Pancreas (tissue), 10 donors: Measurements from ENCODE around the gene ZHX3. TPM values are rescaled to one million over a fixed set of nuclear protein-coding genes. Genes with fewer than 3 reads are reported as not detected.

Experiments
- ATAC-seq, 4 donors: fragments of 200-7000 bp; cut with Tn5 transposase; one replicate each; pipeline versions ENCODE4 v1.8.0 to v1.9.1; 2020; ENCODE audit warnings: mild to moderate bottlenecking in 4 of 4, moderate library complexity in 4 of 4
- DNase-seq, 6 donors: peaks; one replicate each; pipeline ENCODE4 v3.0.0-alpha.2; 2020
- FAIRE-seq: peaks from 2 replicates; lab custom pipeline; 2012; peaks lifted over from hg19 to GRCh38; lab: Jason Lieb, UNC
- H3K27ac ChIP-seq, 4 donors: fragments of 200-600 bp; sonication (generic); 1 replicate in 3 of 4; 2 replicates in 1 of 4; pipeline versions ENCODE4 v1.5.0 to v1.8.0; 2020
- H3K27me3 ChIP-seq, 4 donors: fragments of 200-600 bp; one replicate each; pipeline ENCODE4 v1.8.0; 2021
- H3K36me3 ChIP-seq, 3 donors: fragments of 200-600 bp; sonication (generic) in 1 of 3; one replicate each; pipeline versions ENCODE4 v1.5.0 to v1.8.0; 2020 to 2021
- H3K4me1 ChIP-seq, 3 donors: fragments of 200-600 bp; one replicate each; pipeline ENCODE4 v1.8.0; 2021
- H3K4me3 ChIP-seq, 4 donors: fragments of 200-600 bp; sonication (generic) in 2 of 4; one replicate each; pipeline versions ENCODE4 v1.5.0 to v1.8.0; 2020 to 2021
- H3K9me3 ChIP-seq, 4 donors: fragments of 200-600 bp; one replicate each; pipeline ENCODE4 v1.8.0; 2021
- CTCF ChIP-seq, 4 donors: fragments of 200-600 bp; sonication (generic) in 3 of 4; IDR thresholded peaks; one replicate each; pipeline versions ENCODE4 v1.5.0 to v1.8.0; 2021; ENCODE audit warnings: antibody characterized with exemption in 4 of 4
- WGBS, 2 donors: extraction: QIAGEN DNeasy Blood & Tissue Kit; methylation state at CpG; one replicate each; pipeline ENCODE4 v1.1.7; 2013; 5-methylcytosine and 5-hydroxymethylcytosine counted together
- intact Hi-C, 3 donors: fragments of 100-400 bp; cut with DNase I; formaldehyde crosslinking; loops; one replicate each; pipeline versions ENCODE4 v1.11.1 to v1.14.2; 2022
- polyA plus RNA-seq, 2 donors: library from polyadenylated mRNA; stranded (reverse); fragments of 200-250 nt; gene quantifications; one replicate each; pipeline ENCODE4 v1.2.3, GENCODE V29; 2013
- total RNA-seq, 6 donors: library from RNA; stranded (reverse); fragmentation: NEBNext Ultra II Directional in 4 of 6; extraction: Animal tissue kit (Norgen Biotek cat#: 25700) in 4 of 6; gene quantifications; one replicate each; pipeline versions ENCODE4 v1.2.1 to v1.2.4, GENCODE V29; 2021 to 2023
- donor health status: healthy with polysubstance abuse.
- donor health status: DM: no; HTN: no; CAD: no; lungs with moderate emphysema.
- donor health status: DM: no; HTN: no; CAD: no.
- donor health status: control.
- donor health status: control.
- donor health status: Bipolar disorder and iron deficiency.
- donor health status: DM: yes; HTN: yes; CAD: no.
- donor health status: DM: no; HTN: no; CAD: no.
- donor health status: DM: no; HTN: no; CAD: no.
- donor health status: DM: yes; HTN: yes; CAD: no.

The ZHX3 gene
- total and polyA plus RNA-seq, 8 donors = 7.9 to 17.3 (median 13.0) TPM

GRCh38 chr20:41279546-41280225, 37.8 kb downstream of the ZHX3 start:
- DNase-seq = no peak
- intact Hi-C loops = no loop called here
- no peak for TF ChIP-seq CTCF (IDR thresholded peaks at IDR 0.05)
- Histone ChIP-seq H3K4me3 (no peak overlapping the region), H3K27ac (no peak overlapping the region), H3K36me3 (no peaks in the 10 kb centered on the region), H3K9me3 (no peaks in the 10 kb centered on the region), H3K4me1 (peaks cover 0 to 2% (median 2%) of the 10 kb centered on the region in 3 donors), H3K27me3 (no peaks in the 10 kb centered on the region)
- no peak for ATAC-seq
- 63 to 69% methylated on average over 3 of the region's 3 CpGs for WGBS, 2 donors
- FAIRE-seq = no peak

GRCh38 chr20:41278936-41279335, 38.6 kb downstream of the ZHX3 start:
- no peak overlapping the region for H3K27ac ChIP-seq
- intact Hi-C loops = no loop called here
- no peaks in the 10 kb centered on the region for H3K9me3 ChIP-seq
- DNase-seq = no peak
- no peak for ATAC-seq
- FAIRE-seq = no peak
- peaks cover 0 to 9% (median 7%) of the 10 kb centered on the region in 3 donors for H3K4me1 ChIP-seq
- H3K36me3 ChIP-seq = no peaks in the 10 kb centered on the region
- no peak for TF ChIP-seq CTCF (IDR thresholded peaks at IDR 0.05)
- WGBS, 2 donors = 87 to 91% methylated on average over 5 of the region's 5 CpGs
- H3K4me3 ChIP-seq = no peak overlapping the region
- H3K27me3 ChIP-seq = no peaks in the 10 kb centered on the region

- Histone ChIP-seq H3K36me3 (no peaks in the 10 kb centered on the region), H3K4me3 (no peak overlapping the region), H3K9me3 (no peaks in the 10 kb centered on the region), H3K27ac (no peak overlapping the region), H3K4me1 (peaks cover 0 to 11% (median 9%) of the 10 kb centered on the region in 3 donors), H3K27me3 (no peaks in the 10 kb centered on the region)
- intact Hi-C loops = no loop called here
- no peak for DNase-seq
- TF ChIP-seq CTCF (IDR thresholded peaks at IDR 0.05) = no peak
- FAIRE-seq = no peak
- no peak for ATAC-seq
- 74 to 87% methylated on average over 3 of the region's 3 CpGs for WGBS, 2 donors
Measured at GRCh38 chr20:41277049-41277448, 40.5 kb downstream of the ZHX3 start.

- Histone ChIP-seq H3K36me3 (no peaks in the 10 kb centered on the region), H3K4me1 (peaks cover 0 to 11% (median 9%) of the 10 kb centered on the region in 3 donors), H3K27ac (no peak overlapping the region), H3K9me3 (no peaks in the 10 kb centered on the region), H3K4me3 (no peak overlapping the region), H3K27me3 (no peaks in the 10 kb centered on the region)
- no peak for TF ChIP-seq CTCF (IDR thresholded peaks at IDR 0.05)
- FAIRE-seq (no peak), DNase-seq (no peak), ATAC-seq (peak in 1 of 4 donors; percentile 14)
- WGBS, 2 donors = 83 to 87% methylated on average over 9 of the region's 9 CpGs
- intact Hi-C loops = no loop called here
Measured at GRCh38 chr20:41276317-41276751, 41.2 kb downstream of the ZHX3 start.

GRCh38 chr20:41275301-41275731, 42.2 kb downstream of the ZHX3 start:
- Histone ChIP-seq H3K9me3 (no peaks in the 10 kb centered on the region), H3K27ac (peak overlapping the region in 3 of 4 donors; percentile 13 to 48 (median 20)), H3K4me3 (peak overlapping the region in 2 of 4 donors; percentile 9 to 12), H3K4me1 (peaks cover 0 to 11% (median 9%) of the 10 kb centered on the region in 3 donors), H3K27me3 (no peaks in the 10 kb centered on the region), H3K36me3 (no peaks in the 10 kb centered on the region)
- FAIRE-seq = no peak
- peak in 1 of 6 donors; percentile 28 for DNase-seq
- intact Hi-C loops = no loop called here
- 35 to 44% methylated on average over 4 of the region's 4 CpGs for WGBS, 2 donors
- ATAC-seq = peak; percentile 86 to 88 (median 87)
- no peak for TF ChIP-seq CTCF (IDR thresholded peaks at IDR 0.05)
